Left cardiac atrium (tissue), 4 donors: ENCODE data around the gene SNAPC5. TPM values are rescaled to one million over a fixed set of nuclear protein-coding genes. Genes with fewer than 3 reads are reported as not detected.
"Not testable (repeated sequence)": the region's sequence is repeated elsewhere in the genome, so short reads cannot be mapped to it uniquely, and the experiment has no call there.

Source experiments
- ATAC-seq, 2 donors: fragments of 200-7000 bp; cut with Tn5 transposase; one replicate each; pipeline ENCODE4 v1.9.1; 2020; ENCODE audit warnings: mild to moderate bottlenecking in 2 of 2, moderate library complexity in 2 of 2
- DNase-seq: peaks from one replicate; pipeline ENCODE4 v3.0.0-alpha.2; 2020
- intact Hi-C, 2 donors: fragments of 100-400 bp; cut with DNase I; formaldehyde crosslinking; loops; one replicate each; pipeline versions ENCODE4 v1.14.1 to v1.15.1; 2022 to 2023
- long read RNA-seq: library from polyadenylated mRNA; unstranded; transcript quantifications from one replicate; pipeline ENCODE4 v2.0.0, GENCODE V29; 2021
- total RNA-seq, 2 donors: library from RNA; stranded (reverse); fragmentation: NEBNext Ultra II Directional; extraction: Animal tissue kit (Norgen Biotek cat#: 25700); gene quantifications; one replicate each; pipeline ENCODE4 v1.2.1, GENCODE V29; 2021
- donor health status: DM: no; HTN: yes; CAD: no.
- donor health status: DM: no; HTN: yes; CAD: no; lungs with severe emphysema.
- donor health status: DM: yes; HTN: yes; CAD: no.
- donor health status: Dilated cardiomyopathy.

The SNAPC5 gene, protein sequence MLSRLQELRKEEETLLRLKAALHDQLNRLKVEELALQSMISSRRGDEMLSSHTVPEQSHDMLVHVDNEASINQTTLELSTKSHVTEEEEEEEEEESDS
- 10 to 100 TPM; 32.3 to 33.3 TPM for total RNA-seq
- long read RNA-seq, transcript SNAPC5-202 (3 exons, 1,002 nt), result major isoform, 5 of 8 reads
- long read RNA-seq, partial matches to known transcripts, result 1 of 8 reads
- long read RNA-seq, other reads (novel, unspliced or antisense), result 0 of 8 reads

DNA sequence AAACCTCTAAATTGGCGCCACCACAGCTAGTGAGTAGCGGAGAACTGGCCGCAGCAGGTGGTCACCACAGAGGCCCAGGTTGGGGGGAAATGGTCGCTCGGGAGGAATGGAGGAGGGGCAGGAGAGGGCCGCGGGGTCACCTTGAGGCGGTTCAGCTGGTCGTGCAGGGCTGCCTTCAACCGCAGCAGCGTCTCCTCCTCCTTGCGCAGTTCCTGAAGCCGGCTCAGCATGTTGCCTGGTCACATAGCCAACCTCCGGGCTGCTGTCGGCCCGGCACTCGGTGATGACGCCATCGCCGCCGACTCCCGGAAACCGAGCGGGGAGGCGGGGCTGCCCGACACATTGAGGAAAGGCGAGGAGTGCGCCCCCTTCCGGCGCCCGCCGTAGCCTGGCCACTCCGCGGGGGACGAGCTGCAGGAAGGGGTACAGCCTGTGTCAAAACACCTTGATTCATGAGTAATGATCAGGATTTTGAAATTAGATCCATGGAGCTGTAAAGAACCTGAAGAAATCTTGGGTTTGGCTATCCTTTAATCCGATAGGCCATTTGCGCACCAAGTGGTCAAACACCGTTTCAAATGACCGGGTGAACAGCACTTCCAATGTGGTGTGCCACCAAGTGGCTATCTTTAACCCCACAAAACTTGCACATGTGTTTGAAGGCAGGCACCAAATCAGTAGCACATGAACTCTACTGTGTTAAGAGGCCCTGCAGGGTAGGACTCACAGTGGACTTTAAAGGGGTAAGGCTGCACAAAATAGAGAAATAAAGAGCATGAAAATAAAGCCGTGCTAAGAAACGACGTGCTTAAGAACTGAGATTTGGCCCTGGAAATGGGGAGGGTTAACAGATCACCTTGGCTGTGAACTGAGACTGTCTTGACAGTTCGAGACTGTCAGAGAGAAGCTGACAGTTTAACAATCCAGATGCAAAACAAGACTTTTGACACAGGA, at the start of gene SNAPC5:
SNAPC5 (minus strand) TSS at position 261 of the 954 bp plus-strand sequence; CDS start at position 230, 31 bp downstream.
- DNase-seq (peak; percentile 98), ATAC-seq (peak; percentile 96 to 99)
- intact Hi-C loops, result loop anchor here in 1 of 2 donors (10.0 kb wide), 1 partner anchor 113 kb away; the partner anchor contains the start of gene MAP2K1

DNA sequence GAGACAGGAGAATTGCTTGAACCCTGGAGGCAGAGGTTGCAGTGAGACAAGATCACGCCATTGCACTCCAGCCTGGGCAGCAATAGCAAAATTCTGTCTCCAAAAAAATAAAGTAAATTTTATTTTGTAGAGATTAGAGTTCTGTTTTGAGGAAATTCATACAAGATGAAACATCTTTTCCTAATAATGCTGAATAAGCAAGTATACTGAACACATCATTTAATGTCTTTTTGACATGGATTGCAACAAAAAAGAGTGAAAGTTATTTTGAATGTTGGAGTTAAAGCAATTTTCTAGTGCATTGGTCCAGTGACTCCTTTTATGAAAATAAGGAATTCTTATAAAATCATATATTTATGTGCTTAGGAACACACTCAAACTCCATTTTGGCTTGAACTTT, 47.7 kb upstream of the SNAPC5 start:
- intact Hi-C loops, result no loop called here
- DNase-seq (no peak), ATAC-seq (no peak)

DNA sequence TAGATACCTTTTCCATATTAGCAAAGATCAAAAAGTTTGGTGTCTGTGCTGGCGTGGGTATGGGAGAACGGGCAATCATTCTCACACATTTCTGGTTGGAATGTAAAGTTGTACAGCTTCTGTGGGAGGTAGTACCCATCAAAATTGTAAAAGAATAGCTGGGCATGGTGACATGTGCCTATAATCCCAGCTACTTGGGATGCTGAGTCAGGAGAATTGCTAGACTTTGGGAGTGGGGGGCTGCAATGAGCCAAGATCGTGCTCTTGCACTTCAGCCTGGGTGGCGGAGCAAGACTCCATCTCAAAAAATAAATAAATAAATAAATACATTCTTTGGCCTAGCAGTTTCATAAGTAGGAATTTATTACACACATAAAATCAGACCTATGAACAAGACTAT, 45.3 kb upstream of the SNAPC5 start:
- intact Hi-C loops, result no loop called here
- DNase-seq (no peak), ATAC-seq (no peak)

DNA sequence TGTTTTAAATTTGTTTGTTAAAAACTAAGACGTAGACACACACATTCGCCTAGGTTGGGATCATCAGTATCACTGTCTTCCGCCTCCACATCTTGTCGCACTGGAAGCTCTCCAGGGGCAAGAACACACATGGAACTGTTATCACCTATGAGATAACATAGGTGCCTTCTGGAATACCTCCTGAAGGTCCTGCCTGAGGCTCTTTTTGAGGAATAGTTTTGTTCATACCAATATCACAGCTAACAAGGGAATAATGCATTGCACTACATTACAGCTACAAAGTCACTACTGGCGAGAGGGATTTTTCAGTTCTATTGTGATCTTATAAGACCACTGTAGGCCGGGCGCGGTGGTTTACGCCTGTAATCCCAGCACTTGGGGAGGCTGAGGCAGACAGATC, 37.5 kb upstream of the SNAPC5 start:
- intact Hi-C loops, result no loop called here
- DNase-seq, result no peak
- no peak for ATAC-seq

DNA sequence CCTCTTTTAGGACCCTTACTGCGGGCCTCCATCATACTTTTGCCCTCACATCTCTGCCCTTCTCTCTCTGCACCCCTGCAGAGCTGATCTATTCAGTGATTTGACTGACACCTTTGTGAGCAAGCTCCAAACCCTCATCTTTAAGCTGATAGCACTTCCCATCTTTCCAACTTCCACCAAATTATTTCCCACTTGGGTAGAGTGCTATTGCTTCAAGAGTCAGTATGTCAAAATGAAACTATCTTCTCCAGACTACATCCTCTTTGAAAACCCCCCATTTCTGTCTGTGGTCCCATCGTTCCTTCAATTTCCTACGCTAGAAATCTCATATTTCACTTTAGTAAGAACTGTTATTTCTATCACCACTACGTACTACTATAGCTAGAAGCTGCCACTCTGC, 27.3 kb upstream of the SNAPC5 start:
- no peak for ATAC-seq
- no peak for DNase-seq
- intact Hi-C loops, result no loop called here

DNA sequence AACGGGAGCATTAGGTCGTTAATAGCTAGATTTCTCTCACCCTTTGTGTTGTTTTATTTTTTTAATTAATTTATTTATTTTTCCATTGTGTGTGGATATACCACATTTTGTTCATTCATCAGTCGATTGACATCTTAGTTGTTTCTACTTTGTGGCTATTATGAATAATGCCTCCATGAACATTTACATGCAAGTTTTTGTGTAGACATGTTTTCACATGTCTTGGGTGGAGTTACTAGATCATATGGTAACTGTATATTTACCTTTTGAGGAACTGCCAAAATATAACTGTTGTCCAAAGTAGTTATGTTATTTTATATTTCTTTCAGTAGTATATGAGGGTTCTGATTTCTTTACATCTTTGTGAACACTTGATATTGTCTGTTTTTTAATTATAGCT, 26.4 kb upstream of the SNAPC5 start:
- intact Hi-C loops, result no loop called here
- ATAC-seq (no peak), DNase-seq (no peak)

DNA sequence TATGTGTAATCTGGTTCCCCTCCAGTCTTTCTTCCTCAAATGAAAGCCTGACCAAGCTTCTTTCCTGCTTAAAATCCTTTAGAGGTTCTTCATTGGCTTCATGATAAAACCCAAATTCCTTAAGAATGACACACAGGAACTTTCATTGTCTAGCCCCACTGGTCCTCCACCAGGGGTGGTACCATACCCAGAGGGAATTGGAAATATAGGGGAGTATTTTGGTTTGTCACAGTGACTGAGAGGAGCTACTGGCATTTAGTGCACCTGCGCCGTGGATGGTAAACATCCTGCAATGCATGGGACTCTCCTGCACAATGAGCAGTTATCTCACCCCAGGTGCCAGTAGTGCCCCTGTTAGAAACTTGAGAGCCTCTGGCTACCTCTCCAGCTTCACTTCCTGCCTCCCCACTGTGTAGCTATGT, 18.4 kb upstream of the SNAPC5 start:
- no peak for DNase-seq
- intact Hi-C loops, result no loop called here
- ATAC-seq, result no peak

DNA sequence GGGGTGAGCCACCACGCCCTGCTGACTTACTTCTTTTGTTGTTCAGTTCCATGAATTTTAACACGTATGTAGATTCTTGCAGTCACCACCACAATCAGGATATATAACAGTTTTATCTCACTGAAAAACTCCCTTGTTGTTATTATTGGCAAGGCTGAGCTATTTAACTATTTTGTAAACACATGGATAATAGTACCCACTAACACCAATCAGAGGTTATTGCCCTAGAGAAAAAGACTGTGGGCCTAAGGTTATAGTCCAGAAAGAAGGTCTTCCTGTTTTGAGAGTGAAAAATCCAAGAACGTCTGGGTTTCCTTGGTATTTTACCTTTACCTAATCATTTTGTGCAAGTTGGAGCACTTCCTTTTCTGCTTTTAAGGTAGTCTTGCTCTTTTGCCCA, 17.0 kb upstream of the SNAPC5 start:
- DNase-seq, result no peak
- ATAC-seq, result no peak
- intact Hi-C loops, result no loop called here

DNA sequence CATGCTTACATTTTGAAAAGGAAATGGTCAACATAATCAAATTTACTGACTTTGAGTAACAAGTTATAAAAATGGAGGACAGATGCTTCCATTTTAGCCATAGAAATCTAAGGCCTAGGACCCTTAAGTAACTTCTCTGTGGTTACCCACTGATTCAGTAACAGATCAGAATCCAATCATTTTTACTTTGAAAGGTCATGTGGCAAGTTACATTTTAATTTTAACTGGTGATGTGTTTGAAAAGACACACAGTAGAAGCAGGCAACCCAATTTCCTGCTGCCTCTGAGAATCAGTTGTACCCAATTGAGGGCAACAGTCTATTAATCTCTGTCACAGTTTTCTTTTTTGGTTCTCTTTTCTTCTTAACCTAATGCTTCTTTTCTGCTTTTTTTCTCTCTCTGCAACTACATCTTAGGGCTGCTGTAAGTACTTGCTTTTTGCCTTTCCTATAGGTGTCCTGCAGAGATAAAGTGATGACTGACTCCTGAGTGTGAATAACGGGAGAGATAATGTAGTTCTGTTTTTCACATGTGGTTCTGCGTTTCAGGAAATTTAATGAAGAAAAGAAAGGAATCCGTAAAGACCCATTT, 10.8 kb upstream of the SNAPC5 start:
- intact Hi-C loops, result no loop called here
- DNase-seq (no peak), ATAC-seq (no peak)

DNA sequence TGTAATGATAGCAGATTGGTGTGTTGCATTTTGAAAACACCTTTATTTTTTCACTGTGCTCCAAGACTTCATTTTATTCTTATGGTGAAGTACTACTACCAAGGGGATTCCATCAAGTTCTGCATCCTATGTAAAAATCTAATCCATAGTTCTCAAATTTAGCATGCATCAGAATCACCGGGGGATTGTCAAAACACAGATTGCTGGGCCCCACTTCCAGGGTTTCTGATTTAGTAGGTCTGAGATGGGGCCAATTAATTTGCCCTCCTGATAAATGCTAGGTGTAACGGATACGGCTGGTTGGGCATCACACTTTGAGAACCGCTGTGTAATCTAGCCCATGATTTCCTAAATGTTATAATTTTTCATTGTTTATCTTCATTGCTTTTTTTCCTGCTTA, 8.3 kb upstream of the SNAPC5 start:
- ATAC-seq, result no peak
- intact Hi-C loops, result loop anchor here in 1 of 2 donors (2.0 kb wide), 1 partner anchor 119 kb away; the partner anchor contains the start of gene MAP2K1

DNA sequence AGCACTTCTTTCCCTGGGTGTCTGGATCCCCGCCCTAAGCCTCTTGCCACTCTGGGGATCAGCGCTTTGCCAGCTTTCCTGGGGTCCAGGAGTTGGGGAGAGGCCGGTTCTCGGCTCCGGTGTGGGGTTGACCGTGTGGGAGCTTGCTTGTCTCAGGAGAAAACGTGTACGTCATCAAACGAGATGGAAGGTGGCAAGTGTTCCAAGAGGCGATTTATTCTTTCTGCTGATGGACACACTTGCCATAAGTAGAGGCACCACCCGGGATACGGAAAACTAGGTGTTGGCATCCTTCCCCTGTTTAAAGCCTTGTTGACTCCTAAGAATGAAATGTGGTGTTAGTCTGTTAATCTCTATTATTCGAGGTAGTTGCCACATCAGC, 7.9 kb upstream of the SNAPC5 start:
- no peak for DNase-seq
- intact Hi-C loops, result loop anchor here in 1 of 2 donors (2.0 kb wide), 1 partner anchor 119 kb away; the partner anchor contains the start of gene MAP2K1
- peak in 1 of 2 donors; percentile 20 for ATAC-seq

More for the DNA sequence above, 8.3 kb upstream of the SNAPC5 start:
- DNase-seq, result no peak

DNA sequence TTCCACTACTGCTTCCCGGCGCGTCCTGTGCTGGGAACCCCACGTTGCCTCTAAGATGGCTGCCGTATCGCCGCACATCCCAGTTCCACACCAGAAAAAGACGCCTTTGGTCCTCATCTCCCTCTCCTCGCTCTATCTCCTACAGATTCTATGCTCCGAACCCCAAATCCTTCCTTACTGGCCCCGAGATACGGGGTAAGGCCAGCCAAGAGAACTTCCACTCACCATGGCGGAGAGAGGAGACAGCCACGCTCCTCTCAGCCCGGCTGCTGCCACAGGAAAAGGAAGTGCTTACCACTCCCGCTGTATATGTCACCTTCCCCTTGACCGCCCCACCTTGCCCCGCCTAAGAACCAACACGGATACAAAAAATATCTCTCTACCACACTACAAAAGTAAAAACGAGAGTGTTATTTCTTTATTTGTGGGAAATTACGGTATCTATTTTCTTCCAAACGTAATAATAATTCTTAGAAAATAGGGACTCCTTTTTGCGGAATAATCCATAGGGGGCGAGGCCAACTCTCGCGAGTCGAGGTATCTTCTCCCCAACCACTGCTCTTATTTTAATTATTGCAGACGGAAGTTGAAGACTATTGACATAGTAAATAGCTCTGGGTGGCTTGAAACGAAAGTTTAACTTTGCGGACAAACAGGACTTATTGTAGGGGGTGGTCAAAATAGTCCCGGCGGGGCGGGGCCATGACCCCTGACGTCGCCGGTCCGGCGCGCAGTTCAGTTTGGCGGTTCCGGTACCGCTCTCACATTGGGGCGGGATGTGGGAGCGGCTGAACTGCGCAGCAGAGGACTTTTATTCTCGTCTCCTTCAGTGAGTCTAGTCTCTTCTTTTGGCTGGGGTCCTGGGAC, 7.2 kb upstream of the SNAPC5 start, which contains the start of the genes RPL4 and ZWILCH:
RPL4 (minus strand) TSS at position 293 of the 867 bp plus-strand sequence; CDS start at position 228, 65 bp downstream.
ZWILCH (plus strand) TSS at position 764 of the 867 bp plus-strand sequence; CDS start at position 777, 13 bp downstream.
- intact Hi-C loops, result loop anchor here in 1 of 2 donors (2.0 kb wide), 1 partner anchor 118 kb away; the partner anchor contains the start of gene MAP2K1
- peak; percentile 94 to 96 for ATAC-seq
- DNase-seq, result peak; percentile 85

DNA sequence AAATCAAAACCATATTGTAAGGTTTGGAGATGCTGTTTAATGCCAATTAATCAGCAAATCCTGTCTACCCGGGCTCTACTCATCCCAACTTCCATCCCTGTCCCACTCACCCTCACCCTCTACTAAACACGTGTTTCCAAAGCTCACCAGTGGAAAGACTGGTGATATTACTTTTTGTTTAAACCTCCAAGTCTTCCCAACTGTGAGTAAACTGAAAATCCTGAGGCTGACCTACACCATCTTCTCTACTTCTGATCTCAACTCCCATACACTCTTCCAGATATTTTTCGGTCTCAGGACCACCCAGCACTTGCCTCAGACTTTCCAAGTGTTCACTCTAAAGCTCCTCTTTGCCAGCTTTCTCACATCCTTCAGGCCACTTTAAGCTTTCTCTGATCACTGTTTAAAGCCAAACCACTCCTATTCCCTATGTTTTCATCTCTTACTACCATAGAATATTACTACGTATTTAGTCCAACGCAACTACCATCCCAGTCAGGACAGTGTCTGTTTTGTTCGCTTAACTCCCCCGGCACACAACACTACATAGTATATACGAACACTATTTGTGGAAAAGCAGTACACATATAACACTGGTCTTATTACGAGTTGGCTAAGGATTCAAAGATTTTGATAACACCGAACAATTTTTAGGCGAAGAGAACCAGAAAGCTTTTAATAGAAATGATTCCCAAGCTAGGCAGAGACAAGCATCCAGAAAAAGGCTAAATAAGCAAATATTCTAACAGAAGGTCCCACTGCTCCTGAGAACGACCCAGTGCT, 6.4 kb upstream of the SNAPC5 start:
- ATAC-seq (no peak), DNase-seq (no peak)
- intact Hi-C loops, result loop anchor here in 1 of 2 donors (2.0 kb wide), 1 partner anchor 117 kb away; the partner anchor contains the start of gene MAP2K1

DNA sequence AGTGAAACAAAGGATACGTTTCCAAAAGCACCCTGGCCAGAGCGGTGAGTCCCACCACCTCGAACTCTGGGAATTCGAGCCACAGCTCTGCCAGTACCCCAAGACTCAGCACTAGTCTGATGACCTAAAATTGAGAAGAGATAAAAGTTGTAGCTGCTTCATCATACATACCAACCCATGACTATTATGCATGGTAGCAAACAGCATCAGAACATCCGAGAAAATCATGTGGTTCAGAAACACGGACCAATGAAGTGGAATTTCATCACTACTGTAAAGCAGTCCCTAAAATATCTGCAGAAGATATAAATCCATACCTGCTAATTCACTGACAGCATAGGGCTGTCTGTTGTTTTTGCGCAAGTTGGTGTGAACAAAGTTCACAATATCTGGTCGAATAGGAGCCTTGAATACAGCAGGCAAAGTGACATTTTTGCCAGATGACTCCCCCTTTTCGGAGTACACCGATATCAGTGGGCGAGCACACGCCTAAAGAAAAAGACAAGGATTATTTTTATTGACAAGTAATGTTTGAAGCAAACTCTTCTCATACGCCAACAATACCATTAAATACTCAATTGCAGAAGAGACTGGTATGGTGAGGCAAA, 5.6 kb upstream of the SNAPC5 start:
- DNase-seq, intact Hi-C loops, ATAC-seq: not testable (repeated sequence)

DNA sequence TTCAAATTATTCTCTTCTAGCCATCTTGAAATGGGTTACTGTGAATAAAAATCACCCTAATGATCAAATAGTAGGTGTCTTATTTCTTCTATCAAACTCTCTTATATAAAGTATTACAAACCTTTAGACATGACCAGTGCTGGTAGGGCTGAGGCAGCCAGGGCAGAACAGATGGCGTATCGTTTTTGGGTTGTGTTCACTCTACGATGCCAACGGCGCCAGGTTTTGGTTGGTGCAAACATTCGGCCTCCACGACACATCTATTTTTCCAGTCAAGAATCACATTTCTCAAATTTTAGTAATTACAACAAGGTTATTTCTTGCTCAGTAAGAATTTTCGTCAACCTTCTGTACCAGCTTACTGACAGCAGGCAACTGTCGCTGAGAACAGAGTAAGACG, 4.9 kb upstream of the SNAPC5 start:
- intact Hi-C loops, result no loop called here
- ATAC-seq, result no peak
- no peak for DNase-seq

DNA sequence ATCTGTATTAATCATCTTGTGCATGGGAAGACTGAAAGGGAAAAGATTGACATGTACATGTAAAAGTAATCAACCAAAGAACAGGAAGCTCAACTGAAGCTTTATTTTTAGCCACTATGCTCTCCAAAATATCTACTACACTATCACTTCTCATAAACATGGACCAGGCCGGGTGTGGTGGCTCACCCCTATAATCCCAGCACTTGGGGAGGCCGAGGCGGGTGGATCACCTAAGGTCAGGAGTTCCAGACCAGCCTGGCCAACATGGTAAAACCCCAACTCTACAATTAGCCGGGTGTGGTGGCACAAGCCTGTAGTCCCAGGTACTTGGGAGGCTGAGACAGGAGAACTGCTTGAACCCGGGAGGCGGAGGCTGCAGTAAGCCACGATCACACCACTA, 2.8 kb upstream of the SNAPC5 start:
- DNase-seq, intact Hi-C loops, ATAC-seq: not testable (repeated sequence)
